ENCODE measurements around the gene POLR1H. TPM values are rescaled to one million over a fixed set of nuclear protein-coding genes. Genes with fewer than 3 reads are reported as not detected.
A peak's percentile ranks its signal among the peaks of the same experiment; 100 is the strongest.

POLR1H gene
- total RNA-seq, 4 donors from 2014 or later, result 22.5 to 39.2 (median 24.9) TPM

DNA sequence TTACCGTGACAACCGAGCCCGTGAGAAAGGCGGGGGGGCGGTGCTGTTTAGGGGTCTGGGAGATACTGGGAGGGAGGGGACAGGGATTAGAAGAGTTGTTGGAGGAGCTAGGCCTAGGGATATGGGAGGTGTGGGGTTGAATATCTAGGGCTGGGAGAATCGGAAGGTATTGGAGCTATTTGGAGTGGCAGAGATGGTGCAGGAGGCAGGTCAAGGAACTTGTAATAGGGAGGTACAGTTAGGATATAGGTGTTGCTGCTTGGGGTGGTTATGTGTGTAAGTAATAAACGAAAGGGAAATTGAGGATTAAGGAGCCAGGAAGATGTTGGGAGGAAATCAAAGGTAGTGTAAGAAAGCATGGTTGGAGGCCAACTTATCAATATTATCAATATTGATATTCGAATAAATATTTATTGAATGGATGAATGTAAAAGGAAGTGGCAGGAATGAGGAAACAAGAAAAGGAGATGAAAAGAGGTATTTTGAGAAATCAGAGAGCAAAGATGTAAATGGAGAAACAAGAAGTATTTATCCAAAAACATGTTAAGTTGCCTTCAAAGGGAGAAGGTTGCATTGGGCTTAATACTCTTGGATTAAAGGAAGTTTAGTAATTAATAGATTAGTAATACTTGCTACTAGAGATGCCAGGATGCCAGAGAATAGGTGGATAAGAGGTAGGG, 6.5 kb downstream of the POLR1H start:
- peak; percentile 62 for DNase-seq (ENCODE audit: low spot score)

GRCh38 chr6:30071081-30071818, 10.2 kb downstream of the POLR1H start:
- TF ChIP-seq CTCF (IDR thresholded peaks at IDR 0.05), result no peak
- ATAC-seq (ENCODE audit: low FRiP score), result no peak
- no peak for DNase-seq (ENCODE audit: low spot score)

More for the DNA sequence above, 6.5 kb downstream of the POLR1H start:
- ATAC-seq (ENCODE audit: low FRiP score), result no peak
- no peak for TF ChIP-seq CTCF (IDR thresholded peaks at IDR 0.05)

- no peak for ATAC-seq (ENCODE audit: low FRiP score)
- no peak for TF ChIP-seq CTCF (IDR thresholded peaks at IDR 0.05)
- no peak for DNase-seq (ENCODE audit: low spot score)
Measured at GRCh38 chr6:30071858-30072257, 10.8 kb downstream of the POLR1H start.

- ATAC-seq (ENCODE audit: low FRiP score) (no peak), DNase-seq (ENCODE audit: low spot score) (no peak)
- TF ChIP-seq CTCF (IDR thresholded peaks at IDR 0.05), result no peak
Measured at GRCh38 chr6:30073489-30074235, 12.6 kb downstream of the POLR1H start.

- DNase-seq (ENCODE audit: low spot score) (no peak), ATAC-seq (ENCODE audit: low FRiP score) (no peak)
- no peak for TF ChIP-seq CTCF (IDR thresholded peaks at IDR 0.05)
Measured at GRCh38 chr6:30074331-30075093, 13.4 kb downstream of the POLR1H start.

- DNase-seq (ENCODE audit: low spot score) (no peak), ATAC-seq (ENCODE audit: low FRiP score) (peak; percentile 22)
- TF ChIP-seq CTCF (IDR thresholded peaks at IDR 0.05), result no peak
Measured at GRCh38 chr6:30075094-30075789, 14.2 kb downstream of the POLR1H start, which contains the start of gene RNF39. Gene RNF39 (minus strand): TSS chr6:30075769. CDS start chr6:30075585, 184 bp downstream.
